HG03280 (cell line): Measurements from ENCODE around the gene ARFGAP1.
"Not testable (repeated sequence)": the region's sequence is repeated elsewhere in the genome, so short reads cannot be mapped to it uniquely, and the experiment has no call there.

Experiments used
- ATAC-seq: cut with Tn5 transposase; IDR thresholded peaks from one replicate; pipeline ENCODE4 v1.9.1; 2021; ENCODE audit warnings: mild to moderate bottlenecking, moderate library complexity; ENCODE audit not compliant: unreplicated experiment

The ARFGAP1 gene

DNA sequence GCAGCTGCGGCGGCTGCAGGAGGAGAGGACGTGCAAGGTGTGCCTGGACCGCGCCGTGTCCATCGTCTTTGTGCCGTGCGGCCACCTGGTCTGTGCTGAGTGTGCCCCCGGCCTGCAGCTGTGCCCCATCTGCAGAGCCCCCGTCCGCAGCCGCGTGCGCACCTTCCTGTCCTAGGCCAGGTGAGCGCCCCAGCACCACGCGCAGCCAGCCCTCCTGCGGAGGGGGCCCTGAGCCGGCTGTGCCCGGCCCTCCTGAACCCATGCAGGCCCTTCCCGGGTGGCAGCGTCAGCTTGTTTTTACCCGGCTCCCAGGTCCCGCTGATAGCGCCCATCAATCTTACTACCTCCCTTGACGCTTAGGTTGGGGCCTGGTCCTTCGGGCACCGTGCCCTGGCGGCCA lies 33.2 kb upstream of the ARFGAP1 start:
- ATAC-seq = no peak

DNA sequence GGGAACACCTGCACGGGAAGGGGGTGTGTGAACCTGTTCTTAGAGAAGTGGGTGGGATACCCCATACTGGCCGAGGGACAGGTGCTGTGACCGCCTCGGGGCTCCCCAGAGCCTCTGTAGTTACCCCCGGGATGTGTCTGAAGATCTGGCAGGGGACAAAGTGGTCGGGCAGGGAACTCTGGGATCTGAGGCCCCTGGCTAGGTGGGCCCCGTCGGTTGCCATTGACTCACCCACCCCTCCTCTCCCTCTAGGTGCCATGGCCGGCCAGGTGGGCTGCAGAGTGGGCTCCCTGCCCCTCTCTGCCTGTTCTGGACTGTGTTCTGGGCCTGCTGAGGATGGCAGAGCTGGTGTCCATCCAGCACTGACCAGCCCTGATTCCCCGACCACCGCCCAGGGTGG lies 32.6 kb upstream of the ARFGAP1 start:
- no peak for ATAC-seq

DNA sequence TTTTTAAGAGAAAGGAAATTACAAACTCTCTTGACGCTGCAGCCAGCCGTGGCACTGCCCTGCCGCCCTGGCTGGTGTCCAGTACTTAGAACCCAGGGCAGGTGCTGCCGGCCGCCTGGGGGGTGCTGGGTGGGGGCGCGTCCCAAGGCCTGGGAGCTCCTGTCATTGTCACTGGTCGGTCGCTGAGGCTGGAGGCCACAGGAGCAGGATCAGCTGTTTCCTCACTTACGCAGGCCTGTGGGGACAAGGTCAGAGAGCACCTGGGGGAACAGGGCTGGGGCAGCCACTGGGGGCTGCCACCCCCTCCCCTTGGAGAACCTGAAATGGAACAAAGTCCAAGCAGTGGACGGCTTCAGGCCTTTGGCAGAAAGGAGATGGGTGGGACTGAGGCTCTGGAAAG lies 31.3 kb upstream of the ARFGAP1 start:
- no peak for ATAC-seq

DNA sequence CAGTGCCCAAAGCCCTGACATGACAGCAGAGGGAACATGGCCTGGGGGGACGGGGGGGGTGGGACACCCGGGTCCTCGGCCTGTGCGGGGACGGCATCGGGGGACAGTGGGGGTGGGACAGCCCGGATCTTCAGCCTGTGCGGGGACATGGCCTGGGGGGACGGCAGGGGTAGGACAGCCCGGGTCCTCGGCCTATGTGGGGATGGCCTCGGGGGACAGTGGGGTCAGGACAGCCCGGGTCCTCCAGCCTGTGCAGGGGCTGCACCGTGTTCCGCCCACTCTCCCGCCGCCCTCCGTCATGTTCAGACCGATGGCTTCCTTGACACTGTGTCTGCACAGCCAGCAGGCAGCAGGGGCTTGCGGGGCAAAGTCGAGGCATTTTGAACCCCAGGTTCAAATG lies 29.9 kb upstream of the ARFGAP1 start:
- no peak for ATAC-seq

DNA sequence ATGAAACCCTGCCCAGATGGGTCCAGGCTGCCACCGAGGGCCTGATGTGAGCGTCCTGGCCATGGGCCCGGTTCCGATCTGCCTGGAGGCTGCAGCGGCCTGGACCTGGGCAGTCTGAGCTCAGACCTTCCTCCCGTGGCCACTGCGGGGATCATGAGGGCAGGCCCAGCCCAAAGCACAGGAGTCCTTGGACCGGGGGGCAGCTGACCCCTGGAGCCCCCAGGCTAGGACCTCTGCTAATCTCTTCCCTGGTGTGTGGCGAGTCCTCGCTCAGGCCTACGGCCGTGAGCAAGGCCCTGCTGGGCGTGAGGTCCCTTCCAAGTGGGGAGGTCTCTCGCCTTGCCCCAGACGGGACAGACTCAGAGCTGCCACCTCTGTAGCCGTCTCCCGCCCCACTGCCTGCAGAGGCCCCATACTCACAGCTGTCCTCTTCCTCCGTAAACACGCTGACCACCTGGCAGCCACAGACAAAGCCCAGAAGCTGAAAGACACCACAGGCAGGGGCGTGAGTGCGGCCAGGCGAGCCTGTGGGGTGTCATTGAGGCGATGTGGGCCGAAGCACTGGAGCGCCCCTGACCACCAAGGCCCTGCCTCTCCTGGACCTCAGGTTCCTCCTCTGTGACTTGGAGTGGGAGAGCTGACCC lies 28.9 kb upstream of the ARFGAP1 start:
- no peak for ATAC-seq

DNA sequence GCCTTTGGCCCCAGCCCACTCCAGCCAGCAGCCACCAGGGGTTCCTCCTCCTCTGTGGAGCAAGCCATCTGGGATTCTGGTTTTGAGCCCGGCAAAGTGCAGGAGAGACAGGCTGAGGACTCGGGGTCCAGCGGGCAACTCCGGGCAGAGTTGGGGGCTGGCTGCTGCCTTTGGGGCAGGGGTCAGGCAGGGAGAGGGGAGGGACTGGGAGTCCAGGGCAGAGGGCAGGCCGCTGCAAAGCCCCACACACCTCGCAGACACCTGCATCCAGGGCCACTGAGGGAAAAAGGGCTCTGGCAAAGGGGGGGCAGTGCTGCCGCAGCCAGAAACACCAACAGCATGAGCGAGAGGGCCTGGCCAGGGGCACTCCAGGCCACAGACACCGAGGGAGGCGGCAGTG lies 28.1 kb upstream of the ARFGAP1 start:
- no peak for ATAC-seq

DNA sequence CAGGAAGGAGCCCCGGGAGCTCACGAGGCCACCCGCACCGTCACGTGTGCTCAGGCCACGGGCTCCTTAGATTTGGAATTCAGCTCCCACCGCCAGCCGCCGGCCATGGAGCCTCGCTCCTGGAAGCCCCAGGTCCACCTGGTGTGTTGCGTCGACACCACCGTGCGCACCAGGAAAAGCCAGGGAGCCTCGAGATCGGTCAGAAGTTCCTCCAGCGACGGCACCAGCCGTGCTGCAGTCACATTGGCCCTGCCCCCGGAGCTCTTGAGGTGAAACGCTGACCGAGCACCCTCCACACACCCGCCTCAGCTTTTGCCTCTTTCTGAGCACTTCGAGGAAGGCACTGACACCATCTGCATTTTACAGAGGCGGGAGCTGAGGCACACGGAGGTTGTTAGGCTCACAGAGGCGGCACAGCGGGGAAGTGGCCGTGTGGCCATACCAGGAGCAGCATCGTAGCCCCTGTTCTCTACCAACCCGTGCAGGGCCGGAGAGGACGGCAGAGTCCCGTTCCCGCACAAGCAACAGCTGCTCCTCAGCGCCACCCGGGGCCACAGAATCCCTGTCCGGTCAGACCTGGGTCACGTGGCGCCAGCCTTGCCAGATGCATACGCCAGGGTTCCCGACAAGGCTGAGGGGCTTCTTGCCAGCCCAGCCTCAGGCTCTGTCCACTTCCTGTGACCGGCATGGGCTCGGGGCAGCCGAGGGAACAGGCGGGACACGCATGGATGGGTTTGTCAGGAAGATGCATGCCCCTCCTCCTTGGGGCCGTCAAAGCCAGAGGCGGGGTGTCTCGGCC lies 25.9 kb upstream of the ARFGAP1 start:
- no peak for ATAC-seq

DNA sequence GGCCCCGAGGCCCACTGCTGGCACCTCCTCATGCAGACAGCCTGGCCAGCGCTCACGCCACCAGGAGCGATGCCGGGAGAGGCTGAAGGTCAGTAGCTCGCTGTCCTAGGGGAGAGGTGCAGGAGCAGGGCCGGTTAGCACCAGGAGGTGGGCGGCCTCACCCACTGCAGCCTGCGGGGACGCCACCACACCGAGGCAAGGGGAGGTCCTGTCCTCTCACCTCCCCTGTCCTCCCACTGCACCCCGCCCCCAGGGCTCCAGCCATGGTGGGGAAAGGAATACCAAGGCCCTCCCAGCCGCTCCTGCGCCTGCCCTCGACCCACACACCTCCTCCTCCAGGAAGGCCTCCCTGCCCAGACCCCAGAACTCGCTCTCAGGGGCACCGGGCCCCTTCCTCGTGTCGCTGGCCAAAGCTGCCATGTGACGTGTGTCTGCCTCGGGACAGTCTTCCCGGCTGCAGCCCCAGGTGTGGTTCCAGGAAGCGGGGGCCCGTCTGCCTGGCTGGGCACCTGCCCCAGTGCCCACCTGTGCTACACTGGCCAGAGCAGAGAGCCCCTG lies 24.9 kb upstream of the ARFGAP1 start:
- ATAC-seq = no peak

DNA sequence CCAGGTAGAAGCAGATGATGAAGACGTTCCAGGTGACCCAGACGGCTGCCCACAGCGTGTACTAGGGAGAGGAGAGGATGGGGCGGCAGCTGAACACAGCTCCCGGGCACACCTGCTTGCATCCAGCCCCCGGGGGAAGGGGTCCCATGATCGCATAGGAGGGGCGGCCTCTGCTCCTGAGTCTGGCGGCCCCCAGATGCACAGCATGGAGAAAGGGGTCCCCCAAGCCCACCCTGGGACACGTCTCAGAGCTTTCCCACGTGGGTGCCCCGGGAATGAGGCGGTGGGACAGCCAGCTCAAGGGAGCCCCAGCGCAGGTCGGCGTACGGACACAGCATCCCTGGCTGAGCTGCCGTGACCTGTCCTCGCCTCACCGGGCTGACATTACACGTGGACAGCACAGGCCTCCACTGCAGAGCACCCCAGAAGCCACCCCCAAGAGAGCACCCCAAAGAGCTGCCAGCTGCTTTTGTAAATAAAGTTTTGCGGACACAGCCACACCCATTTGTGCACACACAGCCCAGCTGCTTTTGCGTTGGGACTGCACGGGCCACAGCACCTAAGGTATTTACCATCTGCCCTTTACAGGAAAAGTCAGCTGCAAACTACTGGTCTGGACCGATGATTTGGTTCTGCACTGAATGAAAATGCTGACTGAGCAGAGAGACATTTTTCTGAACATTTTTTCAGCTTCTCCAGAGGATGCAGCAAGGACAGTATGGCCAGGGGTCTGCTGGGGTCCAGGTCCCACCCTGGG lies 23.6 kb upstream of the ARFGAP1 start:
- ATAC-seq = no peak

DNA sequence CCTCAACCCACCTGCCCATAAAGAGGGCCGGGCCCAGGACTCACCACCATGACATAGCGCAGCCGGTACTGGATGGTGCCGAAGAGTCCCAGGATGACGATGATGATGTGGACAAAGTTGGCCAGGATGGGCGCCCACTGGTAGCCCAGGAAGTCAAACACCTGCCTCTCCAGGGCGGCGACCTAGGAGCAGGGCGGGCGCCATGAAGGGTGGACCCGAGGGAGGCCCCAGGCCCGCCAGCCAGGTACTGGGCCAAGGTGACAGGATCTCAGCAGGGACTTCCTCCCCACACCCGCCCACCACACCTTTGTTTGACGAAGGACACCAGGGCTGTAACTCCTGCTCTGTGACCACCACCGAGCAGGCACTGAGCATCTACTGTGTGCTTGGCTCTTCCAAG lies 22.7 kb upstream of the ARFGAP1 start:
- ATAC-seq = no peak

DNA sequence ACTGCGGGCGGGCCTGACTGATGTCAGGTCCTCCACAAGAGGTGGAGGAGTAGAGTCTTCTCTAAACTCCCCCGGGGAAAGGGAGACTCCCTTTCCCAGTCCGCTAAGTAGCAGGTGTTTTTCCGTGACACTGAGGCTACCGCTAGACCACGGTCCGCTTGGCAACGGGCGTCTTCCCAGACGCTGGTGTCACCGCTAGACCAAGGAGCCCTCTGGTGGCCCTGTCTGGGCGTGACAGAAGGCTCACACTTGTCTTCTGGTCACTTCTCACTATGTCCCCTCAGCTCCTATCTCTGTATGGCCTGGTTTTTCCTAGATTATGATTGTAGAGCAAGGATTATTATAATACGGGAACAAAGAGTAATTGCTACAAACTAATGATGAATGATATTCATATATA lies 21.3 kb upstream of the ARFGAP1 start:
- ATAC-seq = not testable (repeated sequence)

DNA sequence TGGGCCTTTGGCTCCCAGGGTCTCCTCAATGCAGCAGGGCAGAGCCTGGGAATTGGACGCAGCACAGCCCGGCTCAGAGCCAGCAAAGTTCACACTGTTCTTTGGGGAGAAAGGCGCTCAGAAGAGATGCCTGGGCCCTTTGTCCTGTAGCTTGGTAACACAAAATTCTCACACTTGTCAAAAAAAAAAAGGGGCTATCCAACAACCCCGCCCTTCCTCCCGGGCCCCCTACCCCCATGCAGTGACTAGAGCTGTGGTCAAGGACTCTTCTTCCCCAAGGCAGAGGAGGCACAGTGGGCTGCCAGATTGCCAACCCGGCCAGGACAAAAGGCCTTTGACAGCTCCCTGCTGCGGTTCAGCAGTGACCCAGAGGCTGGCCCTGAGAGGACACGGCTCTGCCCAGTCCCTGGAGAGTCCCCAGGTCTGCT lies 20.3 kb upstream of the ARFGAP1 start:
- no peak for ATAC-seq

DNA sequence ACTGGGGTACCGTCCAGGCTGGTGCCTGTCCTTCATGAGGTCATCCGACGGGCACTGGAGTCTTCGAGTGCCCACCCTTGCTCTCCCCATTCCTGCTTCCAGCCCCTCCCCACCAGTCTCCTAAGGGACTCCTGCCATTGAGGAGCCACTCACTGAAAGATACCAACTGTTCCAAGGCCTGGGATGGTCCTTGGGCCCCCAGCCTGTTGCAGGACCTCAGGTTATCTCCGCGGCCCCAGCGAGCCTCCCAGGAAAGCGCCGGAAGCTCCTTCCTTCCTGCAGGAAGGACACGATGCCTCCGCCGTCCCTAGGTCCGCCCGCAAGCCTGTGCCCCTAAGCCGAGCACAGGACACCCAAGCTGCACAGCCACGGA lies 19.6 kb upstream of the ARFGAP1 start:
- no peak for ATAC-seq

DNA sequence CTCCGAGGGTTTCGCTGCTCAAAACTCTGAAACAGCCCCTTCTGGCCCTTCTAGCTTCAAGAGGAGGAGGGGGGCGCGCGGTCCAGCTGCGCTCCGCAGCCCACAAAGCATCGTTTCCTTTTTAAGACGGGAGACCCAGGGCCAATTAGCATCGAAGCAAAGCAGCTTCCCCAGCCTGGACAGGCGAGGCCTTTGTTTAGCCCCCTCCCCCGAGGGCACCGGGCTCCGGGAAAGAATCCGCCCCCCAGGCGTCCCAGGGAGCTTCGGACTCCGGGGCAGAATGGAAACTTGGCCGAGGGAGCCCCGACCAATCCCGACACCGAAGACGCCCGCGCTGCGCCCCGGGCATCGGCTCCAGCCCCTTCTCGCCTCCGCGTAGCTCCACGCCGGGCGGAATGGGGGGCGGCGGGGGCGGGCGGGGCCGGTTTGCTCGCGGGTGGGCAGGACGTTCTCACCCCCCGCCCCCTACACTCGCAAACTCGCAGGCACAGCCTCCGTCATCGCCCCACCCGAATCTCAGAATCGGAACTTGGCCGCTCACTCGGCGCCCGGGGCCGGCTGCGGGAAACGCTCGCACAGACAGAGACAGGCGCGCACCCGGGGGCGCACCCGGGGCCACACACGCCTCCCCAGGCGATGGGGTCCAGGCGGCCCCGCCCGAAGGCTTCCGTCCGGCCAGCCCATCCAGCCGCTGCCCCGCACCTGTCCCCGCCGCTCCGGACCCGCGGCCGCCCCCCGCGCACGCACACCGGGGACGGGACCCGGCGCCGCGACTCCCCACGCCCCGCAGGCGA lies 19.0 kb upstream of the ARFGAP1 start:
- ATAC-seq = no peak

DNA sequence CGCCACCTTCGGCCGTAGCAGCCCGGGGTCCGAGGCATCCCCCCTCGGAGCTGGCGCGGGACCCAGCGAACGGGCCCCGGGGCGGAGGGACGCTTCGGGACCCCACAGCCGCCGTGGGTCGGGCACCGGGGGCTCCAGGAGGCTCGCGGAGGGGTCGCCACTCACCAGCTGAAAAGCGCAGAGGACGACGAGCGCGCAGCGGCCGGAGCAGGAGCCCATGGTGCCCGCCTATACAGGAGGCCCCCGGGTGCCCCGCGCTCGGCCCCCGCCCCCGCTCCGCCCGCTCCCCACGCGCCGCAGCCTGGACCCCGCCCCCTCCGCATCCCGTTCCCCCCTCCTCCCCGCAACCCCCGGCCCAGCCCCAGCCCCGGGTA lies 18.4 kb upstream of the ARFGAP1 start, which contains the start of gene NKAIN4:
NKAIN4 (minus strand) TSS at position 232 of the 374 bp plus-strand sequence; CDS start at position 219, 13 bp downstream.
- no peak for ATAC-seq

DNA sequence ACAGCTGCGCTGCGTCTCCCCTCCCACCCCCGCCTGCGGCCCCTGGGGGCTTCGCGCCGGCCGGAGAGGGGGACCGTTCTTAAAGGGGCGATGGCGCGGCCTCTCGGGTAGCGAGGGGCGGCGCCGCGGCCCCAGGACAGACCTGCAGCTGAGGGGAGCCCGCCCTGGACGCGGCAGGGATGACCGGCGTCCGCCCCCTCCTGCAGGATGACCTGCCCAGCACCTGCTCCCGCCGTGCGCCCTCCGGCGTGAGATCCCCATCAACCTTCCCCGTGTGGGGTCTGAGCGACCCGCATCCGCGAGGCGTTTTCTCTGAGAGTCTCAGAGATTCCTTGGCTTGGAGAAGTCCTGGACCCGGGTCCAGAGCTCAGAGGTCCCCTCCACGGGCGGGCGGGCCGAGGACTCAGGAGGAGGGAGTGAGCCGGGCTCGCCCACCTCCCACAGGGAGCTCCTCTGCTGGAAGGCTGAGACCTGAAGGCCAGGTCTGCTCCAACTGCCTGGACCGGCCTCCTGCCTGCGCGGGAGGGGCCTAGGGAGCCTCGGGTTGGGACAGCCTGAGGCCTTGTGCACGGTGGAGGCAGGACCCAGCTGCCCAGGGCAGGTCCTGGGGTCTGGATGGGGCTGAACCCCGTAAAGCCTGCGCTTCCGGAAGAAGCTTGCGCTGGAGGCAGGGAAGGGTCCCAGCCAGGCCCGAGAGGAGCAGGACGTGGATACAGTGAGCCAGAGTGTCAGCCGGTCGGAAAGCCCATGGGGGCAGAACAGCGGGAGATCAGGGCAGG lies 17.8 kb upstream of the ARFGAP1 start:
- ATAC-seq = no peak

DNA sequence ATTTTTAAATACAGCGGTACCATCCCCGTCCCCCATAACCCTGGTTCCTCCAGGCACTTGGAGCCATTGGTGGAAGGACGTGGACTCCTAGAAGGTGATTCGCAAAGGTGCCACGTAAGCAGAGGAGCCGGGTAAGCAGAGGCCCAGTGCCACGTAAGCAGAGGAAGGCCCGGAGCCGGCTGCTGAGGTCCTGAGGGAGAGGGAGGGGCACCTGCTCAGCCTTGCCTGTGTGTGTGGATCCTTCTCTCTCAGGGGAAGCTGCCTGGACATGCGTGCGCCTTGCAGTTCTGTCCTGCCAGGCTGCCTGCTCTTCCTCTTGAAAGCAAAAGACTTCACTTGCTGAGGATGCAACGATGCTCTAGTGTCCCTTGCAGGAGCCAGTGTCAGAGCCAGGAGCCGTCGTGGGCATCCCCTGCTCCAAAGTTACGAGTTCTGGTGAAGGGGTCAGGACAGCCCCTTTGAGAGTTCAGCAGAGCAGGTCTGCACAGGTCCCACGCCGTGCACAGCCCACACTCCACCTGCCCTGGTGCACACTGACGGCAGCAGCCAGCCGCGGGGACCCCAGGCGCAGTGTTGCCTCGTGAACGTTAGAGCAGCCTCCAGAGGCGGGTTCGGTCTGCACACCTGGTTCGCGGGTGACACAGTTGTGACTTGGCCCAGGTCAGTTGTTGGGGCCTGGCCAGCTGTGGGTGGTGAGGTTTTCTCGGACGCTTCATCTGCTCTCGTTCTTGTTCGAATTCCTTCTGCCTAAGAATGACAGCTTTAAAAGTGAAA lies 16.5 kb upstream of the ARFGAP1 start:
- no peak for ATAC-seq

DNA sequence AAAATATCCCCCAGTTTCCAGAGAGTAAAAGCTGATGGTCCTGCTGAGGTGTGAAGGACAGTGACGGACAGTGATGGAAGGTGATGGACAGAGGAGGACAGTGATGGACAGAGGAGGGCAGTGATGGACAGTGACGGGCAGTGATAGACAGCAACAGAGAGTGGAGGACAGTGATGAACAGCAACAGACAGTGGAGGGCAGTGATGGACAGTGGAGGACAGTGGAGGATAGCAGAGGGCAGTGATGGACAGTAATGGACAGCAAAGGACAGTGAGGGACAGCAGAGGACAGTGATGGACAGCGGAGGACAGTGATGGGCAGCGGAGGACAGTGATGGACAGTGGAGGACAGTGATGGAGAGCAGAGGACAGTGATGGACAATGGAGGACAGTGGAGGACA lies 15.7 kb upstream of the ARFGAP1 start:
- ATAC-seq = no peak

DNA sequence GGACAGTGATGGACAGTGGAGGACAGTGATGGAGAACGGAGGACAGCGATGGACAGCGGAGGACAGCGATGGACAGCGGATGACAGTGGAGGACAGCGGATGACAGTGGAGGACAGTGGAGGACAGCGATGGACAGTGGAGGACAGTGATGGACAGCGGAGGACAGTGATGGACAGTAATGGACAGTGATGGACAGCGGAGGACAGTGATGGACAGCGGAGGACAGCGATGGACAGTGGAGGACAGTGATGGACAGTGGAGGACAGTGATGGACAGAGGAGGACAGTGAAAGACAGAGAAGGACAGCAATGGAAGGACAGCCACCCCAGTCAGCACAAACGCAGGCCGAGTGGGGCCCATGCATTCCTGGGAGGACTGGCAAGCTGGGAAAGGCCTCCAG lies 15.0 kb upstream of the ARFGAP1 start:
- no peak for ATAC-seq
